ENCODE data around the gene MKS1. TPM values are rescaled to one million over a fixed set of nuclear protein-coding genes. Genes with fewer than 3 reads are reported as not detected.
A peak's percentile ranks its signal among the peaks of the same experiment; 100 is the strongest.

The MKS1 gene
- total RNA-seq, 1 donor from 2014 or later: 20.1 TPM

- DNase-seq (no peak), ATAC-seq (no peak)
- H3K9me3 ChIP-seq: no peaks in the 10 kb centered on the region
- H3K4me1 ChIP-seq: no peaks in the 10 kb centered on the region
- H3K27me3 ChIP-seq (ENCODE audit: low read depth): peaks cover 4% of the 10 kb centered on the region
- no peak for TF ChIP-seq CTCF (IDR thresholded peaks at IDR 0.05)
- intact Hi-C loops (cut with DNase I): no loop called here
- no peak overlapping the region for H3K4me3 ChIP-seq
- no peak overlapping the region for H3K27ac ChIP-seq
- H3K36me3 ChIP-seq: peaks cover 14% of the 10 kb centered on the region
Measured at GRCh38 chr17:58202859-58203258, 16.2 kb downstream of the MKS1 start.

- DNase-seq (peak; percentile 77), ATAC-seq (peak; percentile 72 to 76)
- H3K36me3 ChIP-seq: no peaks in the 10 kb centered on the region
- peaks cover 4% of the 10 kb centered on the region for H3K27me3 ChIP-seq (ENCODE audit: low read depth)
- no peaks in the 10 kb centered on the region for H3K4me1 ChIP-seq
- no peak overlapping the region for H3K27ac ChIP-seq
- TF ChIP-seq CTCF (IDR thresholded peaks at IDR 0.05): peak; percentile 61
- intact Hi-C loops (cut with DNase I): no loop called here
- no peak overlapping the region for H3K4me3 ChIP-seq
- H3K9me3 ChIP-seq: no peaks in the 10 kb centered on the region
Measured at GRCh38 chr17:58200024-58200633, 18.9 kb downstream of the MKS1 start.

GRCh38 chr17:58196610-58197009 is 22.4 kb downstream of the MKS1 start:
- intact Hi-C loops (cut with DNase I): no loop called here
- no peak for DNase-seq

GRCh38 chr17:58195518-58196123 is 23.4 kb downstream of the MKS1 start:
- intact Hi-C loops (cut with DNase I): no loop called here
- no peak for TF ChIP-seq CTCF (IDR thresholded peaks at IDR 0.05)
- H3K9me3 ChIP-seq: no peaks in the 10 kb centered on the region
- ATAC-seq (no peak), DNase-seq (no peak)
- no peaks in the 10 kb centered on the region for H3K4me1 ChIP-seq
- no peaks in the 10 kb centered on the region for H3K36me3 ChIP-seq
- H3K27me3 ChIP-seq (ENCODE audit: low read depth): peaks cover 9% of the 10 kb centered on the region
- no peak overlapping the region for H3K4me3 ChIP-seq
- no peak overlapping the region for H3K27ac ChIP-seq

More at GRCh38 chr17:58196610-58197009, 22.4 kb downstream of the MKS1 start:
- Histone ChIP-seq H3K9me3 (no peaks in the 10 kb centered on the region), H3K4me3 (no peak overlapping the region), H3K27ac (no peak overlapping the region), H3K4me1 (no peaks in the 10 kb centered on the region), H3K36me3 (no peaks in the 10 kb centered on the region), H3K27me3 (ENCODE audit: low read depth) (peaks cover 4% of the 10 kb centered on the region)
- no peak for ATAC-seq
- no peak for TF ChIP-seq CTCF (IDR thresholded peaks at IDR 0.05)

- no peaks in the 10 kb centered on the region for H3K4me1 ChIP-seq
- H3K27me3 ChIP-seq (ENCODE audit: low read depth): peaks cover 15% of the 10 kb centered on the region
- H3K36me3 ChIP-seq: no peaks in the 10 kb centered on the region
- H3K9me3 ChIP-seq: no peaks in the 10 kb centered on the region
- intact Hi-C loops (cut with DNase I): no loop called here
- TF ChIP-seq CTCF (IDR thresholded peaks at IDR 0.05): no peak
- ATAC-seq: no peak
- no peak overlapping the region for H3K27ac ChIP-seq
- no peak for DNase-seq
- no peak overlapping the region for H3K4me3 ChIP-seq
Measured at GRCh38 chr17:58193641-58194255, 25.3 kb downstream of the MKS1 start.

All from lower lobe of right lung (tissue), 2 donors.